Measurements from ENCODE around the gene MYO3B. TPM values are rescaled to one million over a fixed set of nuclear protein-coding genes. Genes with fewer than 3 reads are reported as not detected.

MYO3B gene
- total and polyA plus RNA-seq, 5 donors: not detected

DNA sequence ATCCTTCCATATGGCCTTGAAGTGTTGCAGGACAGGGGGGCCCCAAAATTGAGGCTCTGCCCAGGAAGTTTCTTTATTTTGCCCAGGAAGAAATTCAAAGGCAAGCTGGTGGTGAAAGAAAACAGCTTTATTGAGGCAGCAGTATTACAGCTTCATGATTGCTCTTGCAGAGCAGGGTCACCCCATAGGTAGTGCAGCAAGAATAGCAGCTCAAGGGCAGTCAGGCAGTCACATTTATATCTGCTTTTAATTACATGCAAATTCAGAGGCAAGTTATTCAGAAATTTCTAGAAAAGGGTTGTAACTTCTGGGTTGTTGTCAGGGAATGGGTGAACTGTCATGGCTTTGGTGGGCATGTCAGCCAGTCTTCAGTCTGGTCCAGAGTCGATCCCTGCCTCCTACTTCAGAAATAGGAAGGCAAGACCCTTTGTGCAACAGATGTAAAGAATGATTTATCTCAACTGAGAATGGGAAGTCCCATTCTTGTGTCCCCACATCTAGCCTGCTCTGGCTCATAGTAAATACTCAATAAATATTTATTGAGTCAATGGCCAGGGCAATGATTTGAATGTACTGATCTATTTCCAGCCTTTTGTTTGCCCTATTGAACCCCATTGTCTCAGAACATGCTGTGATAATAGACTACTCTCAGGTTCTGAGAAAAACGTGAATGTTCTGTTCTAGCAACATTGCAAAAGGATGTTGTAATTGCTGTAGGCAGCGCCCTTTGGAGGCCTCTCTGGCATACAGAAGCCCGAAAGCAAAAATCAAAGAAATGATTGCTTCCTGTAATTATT is 129.8 kb downstream of the MYO3B start:
- H3K4me1 ChIP-seq (ENCODE audit: control insufficient read depth, insufficient read depth, low read length): peaks cover 1% of the 10 kb centered on the region
- DNase-seq: no peak
- H3K4me3 ChIP-seq (ENCODE audit: low read length): no peak overlapping the region
- H3K27ac ChIP-seq (ENCODE audit: low read length): no peak overlapping the region
- ATAC-seq: no peak
- no peaks in the 10 kb centered on the region for H3K9me3 ChIP-seq (ENCODE audit: control insufficient read depth, low read length)
- no peaks in the 10 kb centered on the region for H3K27me3 ChIP-seq (ENCODE audit: control insufficient read depth, insufficient read depth)
- intact Hi-C loops (cut with DNase I): no loop called here
- WGBS: 66% methylated on average over 4 of the region's 4 CpGs

DNA sequence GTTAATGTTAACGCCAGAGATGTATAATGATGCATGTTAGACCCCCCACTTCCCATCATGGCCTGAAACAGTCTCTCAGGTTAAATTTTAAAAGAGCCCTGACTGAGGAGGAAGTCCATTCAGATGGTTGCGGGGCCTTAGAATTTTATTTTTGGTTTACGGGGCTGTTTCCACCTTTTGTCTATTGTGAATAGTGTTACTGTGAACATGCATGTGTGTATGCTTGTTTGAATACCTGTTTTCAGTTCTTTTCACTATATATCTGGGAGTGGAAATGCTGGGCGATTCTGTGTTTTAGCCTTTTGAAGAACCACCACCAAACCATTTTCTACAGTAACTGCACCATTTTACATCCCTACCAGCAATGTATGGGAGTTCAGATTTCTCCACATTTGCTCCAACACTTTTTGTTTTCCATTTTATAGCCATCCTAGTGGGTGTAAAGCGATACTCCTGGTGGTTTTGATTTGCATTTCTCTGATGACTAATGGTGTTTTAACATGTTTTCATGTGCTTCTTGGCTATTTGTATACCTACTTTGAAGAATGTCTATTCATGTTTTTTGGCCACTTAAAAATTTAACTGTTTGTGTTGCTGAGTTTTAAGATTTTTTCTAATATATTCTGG is 133.0 kb downstream of the MYO3B start:
- 62% methylated on average over 5 of the region's 5 CpGs for WGBS
- DNase-seq (no peak), ATAC-seq (no peak)
- Histone ChIP-seq H3K4me1 (ENCODE audit: control insufficient read depth, insufficient read depth, low read length) (peaks cover 1% of the 10 kb centered on the region), H3K27me3 (ENCODE audit: control insufficient read depth, insufficient read depth) (no peaks in the 10 kb centered on the region), H3K9me3 (ENCODE audit: control insufficient read depth, low read length) (no peaks in the 10 kb centered on the region), H3K27ac (ENCODE audit: low read length) (no peak overlapping the region), H3K4me3 (ENCODE audit: low read length) (no peak overlapping the region)
- intact Hi-C loops (cut with DNase I): no loop called here

DNA sequence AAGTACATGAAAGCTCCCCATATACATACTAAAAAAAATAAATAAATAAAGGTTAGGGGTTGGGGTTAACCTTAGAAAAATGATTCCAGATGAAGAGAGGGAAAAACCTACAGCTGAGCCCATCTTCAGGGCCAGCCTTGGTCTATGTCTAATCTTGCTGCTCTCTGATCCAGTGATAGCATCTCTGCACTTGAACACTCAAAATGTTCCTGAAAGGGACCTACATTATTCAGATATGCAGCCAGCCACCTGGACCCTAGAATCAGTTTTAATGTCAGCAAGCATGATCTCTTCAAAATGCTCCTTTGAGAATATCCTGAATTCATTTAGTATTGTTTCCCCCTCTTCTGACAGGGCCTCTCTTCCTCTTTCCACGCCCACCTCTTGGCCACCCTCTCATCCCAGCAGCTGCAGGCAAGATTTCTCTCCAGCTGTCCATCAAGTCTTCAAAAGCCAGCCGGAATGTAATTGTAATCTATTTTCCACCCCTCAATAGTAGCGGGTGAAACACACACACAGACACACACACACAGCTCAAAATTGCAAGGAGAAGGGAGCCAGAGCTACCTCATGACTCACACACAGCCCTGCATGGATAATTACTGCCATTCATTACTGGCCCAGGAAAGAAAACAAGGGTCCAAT is 135.5 kb downstream of the MYO3B start:
- ATAC-seq: no peak

DNA sequence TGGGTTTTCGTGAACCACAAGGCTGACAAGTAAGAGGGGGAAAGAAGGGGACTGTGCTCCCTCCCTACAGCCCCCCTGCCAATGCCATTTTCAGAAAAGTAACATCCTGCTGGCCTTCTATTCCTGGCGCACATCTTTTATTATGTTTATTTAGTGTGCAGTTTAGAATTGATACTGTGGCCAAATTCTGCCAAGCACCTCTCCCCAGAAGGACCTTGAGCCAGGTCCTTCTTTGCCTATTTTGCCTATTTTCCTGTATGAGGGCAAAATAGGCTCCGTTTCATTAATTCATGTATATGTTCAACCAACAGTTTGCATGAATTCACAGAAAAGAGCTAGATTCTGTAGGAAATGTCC is 136.0 kb downstream of the MYO3B start:
- H3K9me3 ChIP-seq (ENCODE audit: control insufficient read depth, low read length): no peaks in the 10 kb centered on the region
- no peak overlapping the region for H3K27ac ChIP-seq (ENCODE audit: low read length)
- H3K27me3 ChIP-seq (ENCODE audit: control insufficient read depth, insufficient read depth): no peaks in the 10 kb centered on the region
- no peak overlapping the region for H3K4me3 ChIP-seq (ENCODE audit: low read length)
- 71% methylated on average over 3 of the region's 3 CpGs for WGBS
- ATAC-seq (no peak), DNase-seq (no peak)
- H3K4me1 ChIP-seq (ENCODE audit: control insufficient read depth, insufficient read depth, low read length): no peaks in the 10 kb centered on the region
- intact Hi-C loops (cut with DNase I): no loop called here

More for the DNA sequence above, 135.5 kb downstream of the MYO3B start:
- intact Hi-C loops (cut with DNase I): no loop called here
- Histone ChIP-seq H3K27ac (ENCODE audit: low read length) (no peak overlapping the region), H3K27me3 (ENCODE audit: control insufficient read depth, insufficient read depth) (no peaks in the 10 kb centered on the region), H3K4me3 (ENCODE audit: low read length) (no peak overlapping the region), H3K4me1 (ENCODE audit: control insufficient read depth, insufficient read depth, low read length) (no peaks in the 10 kb centered on the region), H3K9me3 (ENCODE audit: control insufficient read depth, low read length) (no peaks in the 10 kb centered on the region)
- WGBS: 23% methylated on average over 3 of the region's 3 CpGs
- DNase-seq: no peak

DNA sequence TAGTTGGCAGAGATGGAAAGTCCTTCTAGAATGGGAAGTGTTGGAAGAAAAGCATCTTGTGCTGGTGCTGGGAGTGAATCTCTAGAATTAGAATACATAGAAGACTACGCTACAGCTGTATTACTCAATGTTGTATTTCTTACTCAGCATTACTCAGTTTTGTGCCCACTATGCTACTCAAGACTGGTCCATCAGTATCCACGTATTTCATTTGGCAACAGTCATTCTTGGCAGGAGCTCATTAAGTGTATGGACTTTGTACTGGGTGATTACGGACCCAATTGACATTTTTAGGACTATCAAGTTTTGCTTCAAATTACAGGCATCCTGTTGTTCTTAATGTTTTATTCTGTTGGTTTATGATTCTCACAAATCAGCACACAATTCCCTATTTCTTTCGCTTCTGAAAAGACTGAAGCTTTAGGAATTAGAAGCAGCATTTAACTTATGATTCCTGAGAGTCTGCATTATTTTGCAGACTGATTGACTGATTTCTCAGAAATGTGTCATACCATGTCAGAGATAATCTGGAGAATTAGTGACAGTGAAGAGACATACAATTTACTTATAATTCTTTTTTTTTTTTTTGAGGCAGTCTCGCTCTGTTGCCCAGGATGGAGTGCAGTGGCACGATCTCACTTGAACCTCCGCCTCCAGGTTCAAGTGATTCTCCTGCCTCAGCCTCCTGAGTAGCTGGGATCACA is 136.9 kb downstream of the MYO3B start:
- Histone ChIP-seq H3K9me3 (ENCODE audit: control insufficient read depth, low read length) (no peaks in the 10 kb centered on the region), H3K4me1 (ENCODE audit: control insufficient read depth, insufficient read depth, low read length) (no peaks in the 10 kb centered on the region), H3K27ac (ENCODE audit: low read length) (no peak overlapping the region), H3K27me3 (ENCODE audit: control insufficient read depth, insufficient read depth) (no peaks in the 10 kb centered on the region), H3K4me3 (ENCODE audit: low read length) (no peak overlapping the region)
- ATAC-seq: no peak
- intact Hi-C loops (cut with DNase I): no loop called here
- 89% methylated on average over 7 of the region's 7 CpGs for WGBS
- no peak for DNase-seq

DNA sequence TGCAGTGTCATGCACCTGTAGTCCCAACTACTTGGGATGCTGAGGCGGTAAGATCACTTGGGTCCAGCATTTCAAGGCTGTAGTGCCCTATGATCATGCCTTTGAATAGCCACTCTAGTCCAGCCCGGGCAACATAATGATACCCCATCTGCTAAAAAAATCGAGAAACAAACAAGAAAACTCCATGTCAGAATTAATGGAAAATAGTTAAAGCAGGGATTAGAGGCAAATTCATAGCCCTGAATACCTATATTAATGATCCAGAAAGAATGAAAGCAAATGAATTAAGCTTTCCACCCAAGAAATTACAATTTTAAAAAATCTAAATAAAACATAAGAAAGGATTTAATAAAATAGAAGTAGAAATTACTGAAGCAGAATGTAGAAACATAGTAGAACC is 143.0 kb downstream of the MYO3B start:
- Histone ChIP-seq H3K27me3 (ENCODE audit: control insufficient read depth, insufficient read depth) (no peaks in the 10 kb centered on the region), H3K27ac (ENCODE audit: low read length) (no peak overlapping the region), H3K4me3 (ENCODE audit: low read length) (no peak overlapping the region), H3K9me3 (ENCODE audit: control insufficient read depth, low read length) (no peaks in the 10 kb centered on the region), H3K4me1 (ENCODE audit: control insufficient read depth, insufficient read depth, low read length) (no peaks in the 10 kb centered on the region)
- WGBS: 85% methylated on average over 3 of the region's 3 CpGs
- DNase-seq: no peak
- ATAC-seq: no peak
- intact Hi-C loops (cut with DNase I): no loop called here

DNA sequence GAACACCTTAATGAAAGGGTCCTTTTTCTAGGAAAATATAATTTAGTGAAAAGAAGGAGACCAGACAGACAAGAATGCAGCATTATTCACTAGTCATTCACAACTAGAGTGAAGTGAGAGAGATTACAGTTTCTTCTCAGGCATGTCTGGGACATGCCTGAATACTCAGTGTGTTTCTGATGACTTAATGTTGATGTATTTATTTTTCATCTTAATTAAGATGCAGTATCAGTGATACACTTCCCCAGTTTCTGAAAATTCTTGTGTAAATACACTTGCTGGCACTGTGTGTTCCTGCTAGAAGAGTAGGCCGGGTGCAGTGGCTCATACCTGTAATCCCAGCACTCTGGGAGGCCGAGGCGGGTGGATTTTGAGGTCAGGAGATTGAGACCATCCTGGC is 143.6 kb downstream of the MYO3B start:
- H3K27ac ChIP-seq (ENCODE audit: low read length): no peak overlapping the region
- WGBS: 90% methylated on average over 3 of the region's 3 CpGs
- ATAC-seq (no peak), DNase-seq (no peak)
- intact Hi-C loops (cut with DNase I): no loop called here
- no peak overlapping the region for H3K4me3 ChIP-seq (ENCODE audit: low read length)
- H3K4me1 ChIP-seq (ENCODE audit: control insufficient read depth, insufficient read depth, low read length): no peaks in the 10 kb centered on the region
- H3K27me3 ChIP-seq (ENCODE audit: control insufficient read depth, insufficient read depth): no peaks in the 10 kb centered on the region
- no peaks in the 10 kb centered on the region for H3K9me3 ChIP-seq (ENCODE audit: control insufficient read depth, low read length)

DNA sequence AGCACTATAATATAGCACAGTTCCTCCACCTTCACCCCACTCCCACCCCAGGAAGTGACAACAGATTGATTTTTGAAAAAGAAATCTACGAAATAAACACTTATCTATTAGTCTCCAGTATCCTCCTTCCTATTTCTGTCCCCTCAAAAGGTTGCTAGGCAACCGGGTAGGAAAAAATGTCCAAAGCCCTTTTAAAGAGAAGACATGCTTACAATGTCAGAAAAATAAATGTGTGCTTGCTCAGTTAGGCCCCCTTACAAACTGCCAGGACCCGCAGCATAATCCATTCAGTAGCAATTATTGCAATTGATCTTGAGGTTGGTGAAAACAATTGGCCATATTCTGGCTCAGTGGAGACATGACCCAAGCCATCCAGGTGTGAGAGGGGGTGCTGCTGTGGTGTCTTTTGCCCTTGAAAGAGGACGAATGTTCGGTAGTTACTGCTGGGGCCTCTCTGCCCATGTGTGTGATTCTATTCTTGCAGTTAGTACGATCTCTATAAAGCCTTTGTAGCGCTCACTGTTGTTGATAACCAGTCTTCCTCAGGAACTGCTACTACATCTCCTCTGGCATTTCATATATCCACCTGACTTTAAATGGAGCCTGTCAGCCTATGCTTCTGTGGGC is 144.3 kb downstream of the MYO3B start:
- H3K4me3 ChIP-seq (ENCODE audit: low read length): no peak overlapping the region
- H3K27me3 ChIP-seq (ENCODE audit: control insufficient read depth, insufficient read depth): no peaks in the 10 kb centered on the region
- H3K9me3 ChIP-seq (ENCODE audit: control insufficient read depth, low read length): no peaks in the 10 kb centered on the region
- WGBS: 75% methylated on average over 7 of the region's 7 CpGs
- no peak overlapping the region for H3K27ac ChIP-seq (ENCODE audit: low read length)
- intact Hi-C loops (cut with DNase I): no loop called here
- DNase-seq: no peak
- H3K4me1 ChIP-seq (ENCODE audit: control insufficient read depth, insufficient read depth, low read length): no peaks in the 10 kb centered on the region
- no peak for ATAC-seq

DNA sequence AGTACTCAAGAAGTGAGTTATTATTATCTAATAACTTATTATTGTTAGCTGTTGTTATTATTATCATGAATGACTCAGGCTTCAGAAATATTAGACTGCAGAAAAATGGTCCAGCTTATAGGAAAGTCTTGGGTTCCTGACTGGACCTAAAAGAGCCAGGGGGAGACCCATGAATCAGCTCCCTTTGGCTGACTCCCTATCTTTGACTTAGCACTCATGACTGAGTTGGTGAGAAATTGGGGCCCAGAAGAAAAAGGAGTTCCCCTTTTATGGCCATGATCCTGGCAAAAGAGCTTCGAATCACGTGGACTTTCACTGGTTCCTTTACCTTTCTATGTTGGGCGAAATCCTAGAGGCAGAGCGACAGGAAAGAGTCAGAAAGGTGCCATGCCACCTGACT is 145.8 kb downstream of the MYO3B start:
- Histone ChIP-seq H3K4me1 (ENCODE audit: control insufficient read depth, insufficient read depth, low read length) (no peaks in the 10 kb centered on the region), H3K4me3 (ENCODE audit: low read length) (no peak overlapping the region), H3K9me3 (ENCODE audit: control insufficient read depth, low read length) (no peaks in the 10 kb centered on the region), H3K27ac (ENCODE audit: low read length) (no peak overlapping the region), H3K27me3 (ENCODE audit: control insufficient read depth, insufficient read depth) (no peaks in the 10 kb centered on the region)
- WGBS: 58% methylated on average over 4 of the region's 4 CpGs
- ATAC-seq (no peak), DNase-seq (no peak)
- intact Hi-C loops (cut with DNase I): no loop called here

DNA sequence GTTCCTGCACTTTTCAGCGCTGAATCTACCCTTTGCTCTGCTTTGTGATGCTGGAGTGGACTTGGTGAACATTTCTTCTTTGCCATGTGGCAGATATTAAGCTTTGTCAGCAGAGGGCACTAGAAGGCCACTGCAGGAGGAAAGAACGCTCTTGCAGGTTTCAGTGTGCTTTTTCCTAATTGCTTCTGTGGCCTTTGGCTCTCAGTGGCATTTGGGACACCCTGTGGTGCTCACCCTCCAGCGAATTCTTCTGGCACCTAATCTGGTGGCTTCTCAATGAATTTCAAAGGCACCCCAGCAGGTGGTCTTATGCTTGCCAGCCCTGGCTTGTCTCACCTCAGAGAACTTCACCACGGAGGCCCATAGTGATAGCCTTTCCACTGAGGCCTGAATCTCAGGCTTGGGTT is 146.7 kb downstream of the MYO3B start:
- 20% methylated on average over 4 of the region's 4 CpGs for WGBS
- Histone ChIP-seq H3K4me3 (ENCODE audit: low read length) (no peak overlapping the region), H3K27me3 (ENCODE audit: control insufficient read depth, insufficient read depth) (no peaks in the 10 kb centered on the region), H3K4me1 (ENCODE audit: control insufficient read depth, insufficient read depth, low read length) (no peaks in the 10 kb centered on the region), H3K9me3 (ENCODE audit: control insufficient read depth, low read length) (no peaks in the 10 kb centered on the region), H3K27ac (ENCODE audit: low read length) (no peak overlapping the region)
- DNase-seq (no peak), ATAC-seq (no peak)
- intact Hi-C loops (cut with DNase I): no loop called here

DNA sequence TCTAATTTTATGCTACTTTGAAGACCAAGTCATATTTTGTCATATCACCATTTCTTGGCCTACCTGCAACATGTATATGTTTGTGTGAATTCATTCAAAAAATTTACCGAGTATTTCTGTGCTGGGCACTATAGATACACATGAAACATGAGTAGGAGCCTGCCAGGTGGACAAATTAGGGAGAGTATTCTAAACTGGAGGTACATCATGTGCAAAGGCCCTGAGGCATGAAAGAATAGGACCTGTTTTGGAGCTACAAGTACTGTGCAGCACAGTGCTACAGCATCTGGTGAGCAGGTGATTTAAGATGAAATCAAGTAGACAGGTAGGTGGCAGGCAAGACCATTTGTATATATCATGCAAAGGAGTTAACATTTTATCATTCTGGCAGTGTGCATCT is 152.9 kb downstream of the MYO3B start:
- ATAC-seq (no peak), DNase-seq (no peak)
- Histone ChIP-seq H3K9me3 (ENCODE audit: control insufficient read depth, low read length) (no peaks in the 10 kb centered on the region), H3K27me3 (ENCODE audit: control insufficient read depth, insufficient read depth) (no peaks in the 10 kb centered on the region), H3K4me1 (ENCODE audit: control insufficient read depth, insufficient read depth, low read length) (no peaks in the 10 kb centered on the region), H3K27ac (ENCODE audit: low read length) (no peak overlapping the region), H3K4me3 (ENCODE audit: low read length) (no peak overlapping the region)
- intact Hi-C loops (cut with DNase I): no loop called here
- WGBS: 89% methylated on average over 1 of the region's 1 CpG

All from right cardiac atrium (tissue), 5 donors.